NCI-H1092 (cell line): ENCODE measurements around the gene PRR16.

ENCODE experiments used
- DNase-seq: peaks from one replicate; lab custom pipeline; 2025; lab: John Stamatoyannopoulos, UW

PRR16 gene

DNA sequence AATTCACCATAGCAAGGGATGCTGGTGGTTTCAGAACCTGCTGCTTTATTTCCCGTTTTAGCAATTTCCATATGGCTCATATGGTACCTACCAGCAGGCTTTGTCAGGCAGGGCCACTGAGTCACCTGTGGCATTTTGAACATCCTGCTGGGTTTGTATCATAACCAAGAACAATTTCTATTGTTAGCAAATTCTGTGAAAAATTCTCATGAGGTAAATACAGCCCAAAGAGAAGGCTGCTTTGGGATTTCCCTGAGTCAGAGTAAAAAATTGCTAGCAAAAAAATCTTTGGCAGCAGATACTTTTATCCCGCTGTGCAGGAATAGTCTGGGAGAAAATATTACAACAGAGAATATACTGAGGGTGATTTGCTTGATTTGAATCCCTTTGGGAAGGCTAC is 52.7 kb downstream of the PRR16 start:
- DNase-seq = no peak

DNA sequence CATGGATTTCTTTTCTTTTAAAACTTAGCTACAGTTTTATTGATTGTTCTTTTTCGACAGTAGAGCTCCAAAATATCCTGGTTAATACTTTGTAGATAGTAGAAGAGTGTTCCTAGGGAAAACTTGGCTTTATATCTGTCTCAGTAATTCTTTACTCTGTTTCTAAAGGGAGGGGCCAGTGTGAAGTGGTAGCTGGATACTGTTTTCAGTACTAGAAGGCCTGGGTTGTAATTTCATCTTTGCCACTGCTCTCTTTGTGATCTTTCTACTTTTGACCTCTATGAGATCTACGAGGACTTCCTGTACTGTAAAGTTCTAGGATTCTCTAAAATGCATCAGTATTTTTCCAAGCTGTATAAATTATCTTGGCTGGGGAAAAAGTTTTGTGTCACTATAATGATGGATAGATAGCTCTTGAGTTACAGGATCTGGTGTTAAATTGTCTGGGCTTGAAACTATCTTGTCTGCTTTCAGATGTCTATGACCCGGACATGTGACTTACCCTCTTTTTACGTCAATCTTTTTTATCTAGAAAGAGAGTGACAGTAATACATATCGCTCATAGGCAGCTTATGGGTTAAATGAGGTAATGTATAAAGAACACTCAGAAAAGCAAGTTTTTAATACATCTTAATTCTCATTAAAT is 53.6 kb downstream of the PRR16 start:
- no peak for DNase-seq

DNA sequence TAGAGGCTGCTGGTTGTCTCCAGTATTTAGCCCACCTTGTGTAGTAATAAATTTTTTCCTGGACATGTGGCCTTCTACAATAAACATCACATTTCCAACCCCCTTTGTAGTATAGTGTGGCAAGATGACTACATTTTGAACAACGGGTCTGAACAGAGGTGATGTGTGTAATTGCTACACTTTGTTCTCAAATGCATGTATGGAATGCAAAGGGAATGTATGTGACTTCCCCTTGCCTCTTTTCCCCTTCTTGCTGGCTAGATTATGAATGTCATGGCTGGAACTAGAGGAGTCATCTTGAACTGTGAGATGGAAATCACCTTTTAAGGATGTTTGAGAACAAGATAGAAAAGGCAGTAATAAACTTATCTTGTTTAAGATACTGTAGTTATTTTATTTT is 54.5 kb downstream of the PRR16 start:
- DNase-seq = no peak

DNA sequence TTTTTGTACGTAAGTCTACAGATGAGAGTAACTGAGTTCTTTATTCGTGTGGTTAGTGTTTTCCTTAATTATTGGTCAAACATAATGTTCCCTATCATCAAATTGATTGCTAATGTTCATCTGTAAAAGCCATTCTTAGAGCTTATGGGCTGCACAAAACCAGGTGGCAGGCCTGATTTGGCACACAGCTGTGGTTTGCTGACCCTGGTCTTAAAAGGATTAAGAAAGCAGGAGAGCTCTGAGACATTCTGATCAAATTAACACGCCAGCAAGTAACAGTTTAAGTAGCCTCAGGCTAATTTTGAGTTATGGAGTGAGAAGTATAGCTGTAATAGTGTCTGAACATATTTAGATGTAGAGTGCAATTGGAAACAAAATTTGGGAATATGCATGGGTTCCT is 63.2 kb downstream of the PRR16 start:
- no peak for DNase-seq

DNA sequence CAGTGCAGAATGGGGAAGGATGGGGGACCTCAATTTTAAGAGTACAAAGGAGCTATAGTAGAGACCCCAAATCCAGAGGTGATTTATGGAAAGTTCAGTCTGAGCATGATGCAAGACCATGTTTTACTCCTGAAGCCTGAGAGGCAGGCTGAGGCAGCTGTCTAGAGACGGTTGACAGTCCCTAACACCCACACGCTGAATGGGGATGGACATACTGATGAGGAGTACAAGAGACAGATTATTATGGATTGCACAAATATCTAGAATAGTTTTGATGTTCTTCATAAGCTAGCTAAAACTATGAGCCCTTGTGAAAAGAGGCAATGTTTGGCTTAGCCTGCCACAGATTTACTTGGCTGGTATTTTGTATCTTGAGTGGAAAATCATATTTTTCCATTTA is 64.5 kb downstream of the PRR16 start:
- DNase-seq = no peak

DNA sequence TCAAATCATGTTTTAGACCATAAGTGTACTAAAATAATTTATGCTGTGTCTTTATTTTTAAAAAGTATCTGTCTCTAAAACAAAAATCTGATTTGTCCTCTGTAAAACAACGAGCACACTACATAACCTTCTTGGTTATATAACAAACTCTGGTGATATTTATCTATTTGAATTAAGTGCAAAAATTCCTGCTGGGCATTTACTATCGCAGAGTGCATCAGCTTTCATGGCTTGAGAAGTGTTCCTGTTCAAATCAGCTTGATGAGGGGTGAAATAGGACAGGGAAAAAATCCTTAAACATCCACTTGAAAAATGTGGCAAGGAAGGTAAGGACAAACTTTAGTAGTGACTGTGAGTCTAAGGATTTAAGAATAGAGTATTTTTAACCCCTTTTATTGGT is 65.3 kb downstream of the PRR16 start:
- no peak for DNase-seq

DNA sequence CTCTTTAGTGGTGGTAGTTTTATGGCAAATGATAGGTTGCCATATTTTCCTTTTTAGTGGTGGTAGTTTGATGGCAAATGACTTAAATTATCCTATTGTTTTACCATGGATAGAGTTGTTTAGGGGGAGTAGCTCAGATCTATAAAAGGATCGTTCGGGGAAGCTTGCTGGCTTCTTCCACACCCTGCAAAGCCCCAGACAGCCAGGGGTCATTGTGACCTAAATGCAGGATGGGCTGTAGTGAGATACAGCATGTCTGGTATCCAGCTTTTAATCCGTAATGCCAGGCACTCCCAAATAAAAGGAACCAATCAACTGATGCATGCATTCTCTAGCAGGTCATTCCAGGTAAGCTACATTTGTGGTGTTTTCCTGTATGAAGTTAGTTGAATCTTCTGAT is 67.1 kb downstream of the PRR16 start:
- DNase-seq = no peak

DNA sequence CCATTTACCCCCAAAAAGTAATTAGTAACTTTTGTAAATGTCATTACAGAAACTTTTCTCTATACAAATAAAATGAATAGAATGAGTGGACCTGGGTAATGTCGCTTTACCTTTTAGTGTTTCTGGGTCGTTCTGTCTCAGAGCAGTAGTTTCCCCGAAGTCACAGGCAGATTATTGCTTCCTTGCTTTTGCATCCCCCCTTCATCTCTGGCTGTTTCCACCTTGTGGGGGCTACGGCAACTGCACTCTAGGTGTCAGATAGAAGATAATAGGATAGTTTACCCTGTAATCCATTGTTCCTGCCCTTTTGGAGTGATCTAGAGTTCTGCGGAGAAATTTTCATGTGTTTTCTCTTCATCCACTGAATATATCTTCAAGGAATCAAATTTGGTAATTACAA is 68.7 kb downstream of the PRR16 start:
- no peak for DNase-seq

DNA sequence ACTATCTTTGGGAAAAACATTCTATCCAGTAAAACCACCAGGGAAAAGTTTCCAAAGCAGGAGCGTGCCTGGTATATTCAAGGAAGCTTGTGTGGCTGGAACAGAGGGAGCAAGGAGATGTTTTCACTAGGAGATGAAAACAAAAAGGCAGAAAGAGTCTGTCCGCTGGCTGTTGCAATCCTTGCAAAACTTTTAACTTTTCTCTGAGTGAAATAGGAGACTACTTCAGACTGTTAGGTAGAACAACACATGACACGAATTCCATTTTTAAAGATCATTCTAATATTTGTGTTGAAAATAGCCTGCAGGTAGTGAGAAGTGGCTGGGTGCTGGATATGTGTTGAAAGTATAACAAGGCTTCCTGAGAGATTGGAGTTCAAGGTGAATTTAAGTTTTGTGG is 69.5 kb downstream of the PRR16 start:
- no peak for DNase-seq

DNA sequence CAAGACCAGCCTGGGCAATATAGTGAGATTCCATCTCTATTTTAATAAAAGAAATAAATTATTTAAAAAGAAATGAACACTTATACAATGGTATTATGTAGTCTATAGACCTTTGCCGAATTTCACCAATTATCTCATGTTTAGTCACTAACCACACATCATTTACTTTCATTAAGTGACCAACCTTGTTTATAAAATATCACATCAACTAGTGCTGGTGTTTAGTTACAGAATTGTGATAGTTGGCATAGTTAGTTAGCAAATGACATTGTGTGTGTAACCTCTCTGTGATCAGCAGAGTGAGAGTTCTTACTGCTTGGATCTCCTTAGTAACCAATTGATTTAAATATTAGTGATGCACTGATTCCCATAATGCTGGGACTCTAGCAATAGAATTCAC is 71.8 kb downstream of the PRR16 start:
- DNase-seq = no peak

DNA sequence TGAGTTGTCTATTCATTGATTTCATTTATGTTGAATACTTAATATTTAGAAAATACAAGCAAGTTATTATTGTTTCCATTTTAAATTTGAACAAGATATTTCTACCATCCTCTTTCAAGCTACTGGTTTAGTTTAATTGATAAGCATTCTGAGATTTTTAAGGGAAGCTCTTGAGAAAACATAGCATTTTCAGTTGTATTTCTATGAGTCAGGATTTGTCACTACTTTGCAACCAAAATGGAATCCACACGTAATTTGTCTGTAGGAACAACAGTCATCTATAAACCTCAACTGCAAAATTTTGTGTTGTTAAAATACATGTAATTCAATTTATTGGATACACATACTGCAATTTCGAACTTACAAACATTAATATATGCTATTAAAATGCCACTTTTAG is 74.0 kb downstream of the PRR16 start:
- no peak for DNase-seq

DNA sequence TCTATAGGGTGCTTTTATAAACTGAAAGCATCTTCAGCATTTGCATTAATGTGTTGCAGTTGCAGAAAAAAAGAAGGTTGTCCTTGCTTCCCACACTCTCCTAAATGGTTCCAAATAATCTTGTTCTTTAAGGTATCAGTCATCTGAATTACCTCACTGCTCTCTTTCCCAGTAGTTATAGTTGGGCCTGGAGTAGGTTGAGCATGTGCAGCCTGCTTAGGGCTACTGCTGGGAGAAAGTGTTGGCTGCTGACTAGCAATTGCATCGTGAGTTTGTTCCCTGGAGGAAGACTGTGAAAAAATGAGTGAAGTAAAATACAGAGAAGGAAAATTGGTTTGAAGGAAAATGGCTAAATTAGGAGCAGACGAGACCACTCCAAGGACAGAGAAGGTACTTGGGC is 74.5 kb downstream of the PRR16 start:
- no peak for DNase-seq

DNA sequence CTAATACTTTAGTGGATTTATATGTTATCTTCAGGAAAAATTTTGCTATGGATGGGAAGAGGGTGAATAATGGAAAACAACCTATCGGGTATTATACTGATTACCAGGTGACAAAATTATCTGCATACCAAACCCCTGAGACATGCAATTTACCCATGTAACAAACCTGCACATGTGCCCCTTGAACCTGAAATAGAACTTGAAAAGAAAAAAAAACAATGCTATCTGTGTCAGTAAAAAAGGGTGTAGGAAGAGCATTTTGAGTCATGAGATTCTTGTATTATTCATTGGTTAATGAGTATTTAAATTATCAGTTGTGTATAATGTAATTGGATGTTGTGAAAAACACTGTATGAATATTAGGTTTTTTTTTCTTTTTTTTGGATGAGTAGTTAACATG is 75.4 kb downstream of the PRR16 start:
- DNase-seq = no peak

DNA sequence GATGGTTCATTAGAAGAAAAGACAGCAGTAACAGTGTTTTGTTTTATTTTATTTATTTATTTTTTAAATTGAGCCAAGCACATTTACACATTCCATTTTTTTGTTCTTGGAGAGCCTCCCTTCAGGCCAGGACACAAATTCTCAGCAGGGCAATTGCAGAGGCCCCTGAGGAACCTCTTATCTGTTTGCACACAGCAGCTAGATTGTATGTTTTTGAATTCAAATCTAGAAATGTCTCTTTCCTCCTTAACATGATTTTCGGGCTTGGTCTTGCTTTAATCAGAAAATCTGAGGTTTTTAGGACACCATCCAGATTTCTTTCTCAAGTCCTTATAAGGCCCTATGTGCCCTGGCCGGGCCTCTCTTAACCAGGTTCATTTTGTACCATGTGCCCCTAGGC is 76.0 kb downstream of the PRR16 start:
- no peak for DNase-seq

DNA sequence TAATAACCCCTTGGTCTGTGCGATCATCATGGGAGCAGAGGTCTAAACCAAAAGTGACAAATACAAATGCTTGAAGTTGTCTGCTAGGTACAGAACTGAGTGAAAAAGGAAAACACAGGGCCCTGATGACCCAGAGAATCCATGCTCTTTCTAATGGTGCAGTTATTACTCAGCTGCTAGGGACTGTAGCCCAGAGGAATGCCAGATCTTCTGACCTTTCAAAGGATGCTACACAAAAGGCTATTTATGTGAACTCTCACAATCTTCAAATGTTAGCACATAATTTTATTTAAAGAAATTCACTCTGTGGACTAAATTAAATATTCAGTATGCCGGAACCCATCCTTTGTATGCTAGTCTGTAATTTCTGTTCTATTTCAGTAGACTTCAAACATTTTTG is 79.9 kb downstream of the PRR16 start:
- no peak for DNase-seq

DNA sequence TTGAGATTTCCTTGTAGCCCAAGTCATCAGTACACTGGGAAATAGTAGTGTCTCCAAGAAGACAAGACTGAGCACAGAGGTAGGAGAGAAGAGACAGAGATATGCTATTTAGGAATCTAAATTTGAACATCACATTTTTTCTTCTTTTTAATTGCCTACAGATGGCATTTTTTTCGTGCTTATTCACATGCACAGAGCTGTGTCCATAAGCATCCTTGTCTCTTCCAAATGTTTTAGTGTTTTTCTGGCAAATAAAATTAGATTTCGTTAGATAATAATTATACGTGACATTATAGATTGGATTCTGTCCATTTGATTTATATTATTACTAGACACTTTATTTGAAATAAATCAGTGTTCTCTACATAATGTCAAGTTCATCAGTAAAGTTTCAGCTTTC is 80.9 kb downstream of the PRR16 start:
- DNase-seq = no peak

DNA sequence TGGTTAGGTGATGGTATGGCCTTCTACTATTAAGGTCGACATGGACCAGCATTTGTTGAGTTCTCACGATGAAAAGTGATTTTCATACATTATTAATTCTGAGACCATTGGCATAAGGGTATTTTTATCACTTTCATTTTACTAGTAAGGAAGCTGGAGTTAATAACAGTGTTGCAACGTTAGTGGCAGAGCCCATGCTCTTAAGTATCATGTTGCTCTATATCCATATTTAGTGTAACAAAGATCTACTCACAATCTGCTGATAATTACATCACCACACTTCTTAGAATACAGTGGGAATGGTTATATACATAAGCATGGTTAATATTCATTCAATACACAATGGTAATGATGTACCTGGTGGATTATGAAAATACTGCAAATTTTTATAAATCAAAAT is 81.9 kb downstream of the PRR16 start:
- DNase-seq = no peak

DNA sequence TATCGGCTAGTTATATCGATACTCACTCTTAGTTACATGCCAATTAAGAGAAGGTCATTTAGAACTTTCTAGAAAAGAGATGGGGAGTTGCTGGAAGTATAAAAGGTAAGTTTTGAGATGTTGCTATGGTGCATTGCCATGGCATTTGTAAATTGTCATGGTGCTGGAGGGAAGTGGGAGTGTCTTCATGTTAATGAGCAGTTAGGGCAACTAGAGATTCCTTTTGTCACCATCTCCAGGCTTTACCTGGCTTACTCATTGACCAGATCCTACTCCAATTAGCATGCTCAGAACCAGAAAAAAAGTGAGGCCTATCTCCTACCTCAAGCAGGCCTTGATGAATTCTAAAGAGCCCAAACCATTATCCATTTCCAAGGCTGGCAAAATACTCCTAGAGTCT is 82.8 kb downstream of the PRR16 start:
- DNase-seq = no peak

DNA sequence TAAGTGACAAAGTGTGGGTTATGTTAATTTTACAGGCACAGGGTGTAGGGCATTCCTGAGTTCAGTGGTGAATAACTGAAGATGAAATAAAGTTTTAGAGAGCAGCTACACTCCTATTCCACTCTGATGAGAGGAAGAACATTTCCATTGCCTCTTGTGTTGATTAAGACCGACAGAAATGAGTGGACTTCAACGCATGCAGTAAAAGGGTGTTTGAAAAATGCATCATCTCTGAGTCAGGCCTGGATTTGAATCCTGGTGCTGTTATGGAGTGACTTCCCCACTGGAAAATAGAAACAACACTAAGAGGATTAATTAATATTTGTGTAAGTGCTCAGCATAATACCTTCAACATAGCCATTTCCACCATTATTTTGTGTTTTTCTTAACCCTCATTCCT is 86.3 kb downstream of the PRR16 start:
- DNase-seq = no peak

DNA sequence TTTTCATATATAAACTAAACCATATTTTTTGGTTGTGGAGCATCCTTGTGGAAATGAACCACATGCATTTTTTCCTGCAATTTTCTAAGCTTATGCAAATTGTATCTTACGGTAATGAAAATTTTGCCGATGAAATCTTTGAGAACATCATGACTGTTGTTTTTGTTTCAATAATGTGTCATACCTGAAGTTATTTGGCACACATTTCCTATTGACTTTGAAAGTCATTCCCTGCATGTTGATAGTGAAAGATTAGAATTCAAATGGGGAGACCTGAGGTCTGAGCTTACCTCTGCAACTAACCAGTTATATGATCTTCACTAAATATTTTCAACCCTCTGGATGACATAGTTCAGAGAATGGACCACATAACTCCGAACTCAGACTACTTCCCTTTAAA is 88.5 kb downstream of the PRR16 start:
- no peak for DNase-seq

DNA sequence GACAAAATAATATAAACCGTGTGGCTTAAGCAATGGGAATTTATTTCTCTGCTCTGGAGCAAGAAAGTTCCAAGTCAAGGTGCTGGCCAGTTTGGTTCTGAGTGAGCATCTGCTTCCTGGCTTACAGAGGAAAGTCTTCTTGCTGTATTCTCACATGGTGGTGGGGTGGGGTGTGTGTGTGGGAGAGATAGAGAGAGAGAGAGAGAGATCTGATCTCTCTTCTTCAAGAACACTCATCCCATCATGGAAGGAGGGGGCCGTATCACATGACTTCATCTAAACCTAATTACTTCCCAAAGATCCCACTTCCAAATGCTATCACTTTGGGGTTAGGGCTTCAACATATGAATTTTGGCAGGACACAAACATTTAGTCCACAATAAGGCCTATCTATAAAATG is 91.2 kb downstream of the PRR16 start:
- DNase-seq = no peak

DNA sequence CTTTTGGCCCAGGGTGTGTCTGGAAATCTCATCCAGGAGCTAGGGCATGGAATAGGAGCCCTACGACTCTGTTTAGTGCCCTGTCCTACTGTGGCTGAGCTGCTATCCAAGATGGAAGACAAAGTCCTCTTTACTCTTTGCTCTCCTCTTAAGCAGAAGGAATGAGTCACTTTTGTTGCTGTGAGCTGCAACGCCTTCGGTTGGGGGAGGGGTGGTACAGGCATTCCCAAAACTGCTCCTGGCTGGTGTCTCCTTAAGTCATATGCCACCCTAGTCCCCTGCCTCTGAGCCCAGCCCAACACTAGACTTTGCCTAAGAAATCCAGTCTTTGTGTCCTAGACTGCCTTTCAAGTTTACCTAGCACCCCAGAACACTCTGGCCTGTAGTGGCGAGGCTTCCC is 99.9 kb downstream of the PRR16 start:
- DNase-seq = no peak

DNA sequence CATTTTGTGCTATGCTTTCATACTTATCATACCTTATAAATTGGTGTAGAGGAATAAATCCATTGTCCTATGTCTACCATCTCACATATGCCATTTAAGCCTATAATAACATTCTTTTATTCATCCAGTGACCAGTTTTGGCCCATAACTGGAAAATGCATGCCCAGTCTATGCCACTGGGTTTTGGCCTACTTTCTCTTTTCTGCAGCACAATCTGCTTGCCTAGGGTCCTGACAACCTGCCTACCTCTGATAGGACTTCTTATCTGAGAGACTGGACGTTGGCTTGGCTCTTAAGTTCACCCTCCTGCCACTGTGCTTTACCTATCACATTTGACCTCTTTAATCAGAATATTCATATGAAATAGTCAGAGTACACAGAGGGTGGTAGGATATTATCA is 103.0 kb downstream of the PRR16 start:
- no peak for DNase-seq

DNA sequence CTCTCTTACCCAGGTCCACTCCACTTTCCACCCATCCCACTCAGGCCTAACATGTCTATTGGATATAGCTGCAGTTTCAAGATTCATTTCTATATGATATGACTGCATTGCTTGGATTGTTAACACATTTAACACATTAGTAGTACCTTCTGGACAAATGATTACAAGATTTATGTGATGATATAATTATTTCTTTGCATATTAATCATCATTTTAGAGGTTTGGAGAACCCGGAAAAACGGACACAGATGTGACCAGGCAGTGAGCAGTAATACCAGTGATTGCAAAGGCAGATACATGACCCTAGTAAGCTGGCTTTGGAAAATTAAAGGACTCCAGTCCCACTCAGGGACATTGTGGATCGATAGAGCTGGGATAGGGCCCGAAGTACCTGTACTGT is 103.8 kb downstream of the PRR16 start:
- no peak for DNase-seq

DNA sequence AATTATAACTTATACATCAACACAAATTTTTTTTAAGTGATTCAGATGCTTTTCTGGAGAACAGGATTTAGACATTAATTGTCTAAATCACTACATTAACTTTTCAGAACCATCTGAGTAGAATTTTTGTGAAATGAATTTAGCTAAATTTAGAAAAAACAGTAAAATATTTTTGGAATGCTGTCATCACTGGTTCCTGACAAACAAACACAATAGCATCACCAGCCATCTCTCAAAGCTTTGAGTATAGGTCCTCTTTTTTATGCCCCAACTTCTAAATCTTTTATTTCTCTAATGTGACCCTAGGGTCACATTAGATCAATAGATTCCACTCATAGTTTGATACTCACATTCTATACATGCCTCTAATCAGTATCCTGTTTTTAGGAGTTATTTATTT is 104.6 kb downstream of the PRR16 start:
- DNase-seq = no peak
